GM19397 (cell line): ENCODE results near the gene DENND1A.

Experiments used
- ATAC-seq: cut with Tn5 transposase; IDR thresholded peaks from one replicate; pipeline ENCODE4 v1.9.1; 2021; ENCODE audit warnings: mild to moderate bottlenecking, moderate library complexity; ENCODE audit not compliant: unreplicated experiment

Gene DENND1A

GRCh38 chr9:123478160-123478559, 451.8 kb downstream of the DENND1A start:
- no peak for ATAC-seq

- ATAC-seq: no peak
Measured at GRCh38 chr9:123475407-123475806, 454.5 kb downstream of the DENND1A start.

- no peak for ATAC-seq
Measured at GRCh38 chr9:123472862-123473614, 456.9 kb downstream of the DENND1A start.

GRCh38 chr9:123471843-123472570, 457.9 kb downstream of the DENND1A start:
- ATAC-seq: no peak

GRCh38 chr9:123470991-123471770, 458.7 kb downstream of the DENND1A start:
- no peak for ATAC-seq

- ATAC-seq: no peak
Measured at GRCh38 chr9:123470121-123470782, 459.7 kb downstream of the DENND1A start.

GRCh38 chr9:123469282-123469681, 460.6 kb downstream of the DENND1A start:
- ATAC-seq: no peak

GRCh38 chr9:123468541-123468940, 461.4 kb downstream of the DENND1A start:
- no peak for ATAC-seq

GRCh38 chr9:123465304-123465703, 464.6 kb downstream of the DENND1A start:
- ATAC-seq: no peak

- ATAC-seq: no peak
Measured at GRCh38 chr9:123460091-123460490, 469.8 kb downstream of the DENND1A start.

- no peak for ATAC-seq
Measured at GRCh38 chr9:123457583-123457982, 472.3 kb downstream of the DENND1A start.

- no peak for ATAC-seq
Measured at GRCh38 chr9:123456011-123456410, 473.9 kb downstream of the DENND1A start.

GRCh38 chr9:123455187-123455586, 474.7 kb downstream of the DENND1A start:
- no peak for ATAC-seq

- no peak for ATAC-seq
Measured at GRCh38 chr9:123454361-123454760, 475.6 kb downstream of the DENND1A start.

GRCh38 chr9:123453831-123454321, 476.1 kb downstream of the DENND1A start:
- ATAC-seq: no peak

- no peak for ATAC-seq
Measured at GRCh38 chr9:123453076-123453667, 476.8 kb downstream of the DENND1A start.

GRCh38 chr9:123450996-123451395, 478.9 kb downstream of the DENND1A start:
- ATAC-seq: no peak

GRCh38 chr9:123450098-123450770, 479.7 kb downstream of the DENND1A start:
- ATAC-seq: no peak

GRCh38 chr9:123447934-123448646, 481.8 kb downstream of the DENND1A start:
- ATAC-seq: no peak
